HCEC 1CT (cell line): ENCODE results near the gene FRMPD2.
"Not testable (repeated sequence)": the region's sequence is repeated elsewhere in the genome, so short reads cannot be mapped to it uniquely, and the experiment has no call there.

Source experiments
- DNase-seq: peaks from one replicate; pipeline ENCODE4 v3.0.0-alpha.2; 2017

Gene FRMPD2

DNA sequence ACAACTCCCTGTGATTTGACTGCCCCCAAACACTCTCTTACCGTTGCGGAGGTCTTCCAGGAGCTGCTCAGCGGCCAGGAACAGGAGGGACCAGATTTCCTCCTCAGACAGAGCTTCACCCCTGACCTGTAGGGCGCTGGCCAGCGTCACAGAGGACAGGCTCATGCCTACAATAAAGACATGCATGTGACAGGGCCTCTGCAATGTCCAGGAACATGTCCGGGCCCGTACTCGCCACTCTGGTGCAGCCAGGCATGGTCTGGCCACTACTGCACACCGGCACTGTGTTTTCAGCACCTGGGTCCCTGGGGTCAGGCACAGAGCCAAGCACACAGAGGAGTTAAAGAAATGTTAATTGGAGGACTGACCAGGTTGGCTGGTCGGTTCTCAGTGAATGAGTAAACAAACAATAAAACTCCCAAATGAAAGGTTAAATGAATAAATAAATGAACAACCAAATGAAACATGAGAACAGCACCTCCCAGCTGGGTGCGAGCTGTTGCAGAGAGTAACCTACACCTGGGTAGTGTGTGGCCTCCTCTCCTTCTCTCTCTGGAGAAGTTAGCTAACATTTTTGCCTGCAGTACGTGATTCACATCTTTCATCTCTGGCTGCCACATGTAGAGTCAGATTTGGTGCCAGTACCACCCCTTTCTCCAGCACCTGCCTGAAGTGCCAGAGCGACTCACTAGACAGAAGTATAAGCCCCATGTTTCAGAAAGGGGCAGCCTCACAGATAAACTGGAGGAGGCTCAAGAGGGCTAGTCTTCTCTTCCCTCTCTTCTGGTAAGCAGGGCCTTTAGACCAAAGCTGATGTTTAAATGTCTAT lies 22.8 kb downstream of the FRMPD2 start:
- no peak for DNase-seq

DNA sequence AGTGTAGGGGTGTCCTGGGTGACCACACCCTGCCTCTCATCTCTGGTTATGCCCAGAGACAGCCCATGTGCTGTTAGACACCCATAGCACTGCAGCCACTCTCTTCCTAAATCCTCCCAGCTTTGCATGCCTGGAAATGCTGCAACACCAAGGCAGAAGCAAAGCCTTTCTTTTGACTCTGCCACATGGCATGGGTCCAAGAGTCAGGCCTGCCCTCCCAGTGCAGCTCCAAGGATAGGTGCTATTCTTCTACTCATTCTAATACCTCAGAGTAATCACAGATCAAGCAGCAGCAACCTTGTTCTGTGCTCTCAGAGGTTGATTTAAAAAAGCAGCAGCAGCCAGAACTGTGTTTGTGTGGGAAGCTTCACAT lies 23.4 kb downstream of the FRMPD2 start:
- DNase-seq = no peak

DNA sequence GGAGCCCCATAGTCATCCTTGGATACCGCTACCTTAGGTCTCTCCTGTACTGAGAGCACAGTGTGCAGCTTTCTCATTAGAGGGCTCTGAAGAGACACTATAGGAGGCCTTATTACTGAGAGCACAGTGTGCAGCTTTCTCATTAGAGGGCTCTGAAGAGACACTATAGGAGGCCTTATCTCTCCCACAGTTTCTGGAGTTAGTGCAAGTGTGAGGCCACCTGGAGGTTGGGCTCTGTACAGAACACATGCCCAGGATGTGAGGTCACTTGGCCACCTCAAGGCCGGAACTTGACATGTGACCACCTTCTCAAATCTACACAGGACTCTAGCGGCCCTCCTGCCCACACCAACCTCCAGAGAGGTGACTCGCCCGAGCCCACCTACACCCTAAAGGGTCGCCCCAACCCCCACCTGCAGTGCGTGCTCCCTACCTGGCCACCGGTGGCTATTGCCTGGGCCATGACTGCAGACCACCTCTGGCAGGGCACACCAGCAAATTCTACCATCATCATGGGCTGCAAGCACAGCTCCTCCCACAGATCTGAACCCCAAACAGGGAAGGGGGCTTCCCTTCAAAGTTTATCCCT lies 24.6 kb downstream of the FRMPD2 start:
- DNase-seq = no peak

DNA sequence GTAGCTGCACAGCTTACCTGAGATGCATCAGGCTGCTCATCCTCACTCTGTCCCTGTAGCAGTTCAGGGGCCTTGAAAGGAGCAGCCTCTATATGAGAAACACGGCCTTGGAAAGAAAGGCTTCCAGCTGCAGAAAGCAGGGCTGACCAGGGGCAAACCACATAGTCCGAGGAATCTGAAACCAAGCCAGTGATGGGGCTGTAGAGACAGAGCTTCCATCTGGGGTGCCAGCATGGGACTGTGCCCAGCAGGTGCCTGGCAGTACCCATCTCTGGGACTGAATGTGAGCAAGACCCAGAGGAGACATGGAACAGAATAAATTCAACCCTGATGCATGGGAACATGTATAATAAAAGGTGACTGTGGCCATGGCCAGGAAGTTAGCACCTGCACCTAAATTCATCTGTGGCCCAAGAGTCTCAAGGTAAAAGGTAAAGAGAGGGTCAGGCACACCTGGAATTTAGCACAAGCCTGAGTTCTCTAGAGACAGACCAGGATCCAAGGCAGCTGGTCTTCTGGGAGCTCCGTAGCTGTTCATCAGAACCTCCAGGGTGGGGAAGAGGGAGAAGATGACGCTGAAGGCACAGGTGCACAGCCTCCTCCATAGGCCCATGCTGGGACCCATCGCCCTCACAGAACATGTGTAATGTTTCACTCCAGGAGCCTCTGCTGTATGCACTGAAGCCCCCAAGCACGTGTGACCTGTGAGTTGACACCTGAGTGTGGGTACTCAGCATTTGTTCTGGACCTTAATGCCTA lies 25.3 kb downstream of the FRMPD2 start:
- no peak for DNase-seq

DNA sequence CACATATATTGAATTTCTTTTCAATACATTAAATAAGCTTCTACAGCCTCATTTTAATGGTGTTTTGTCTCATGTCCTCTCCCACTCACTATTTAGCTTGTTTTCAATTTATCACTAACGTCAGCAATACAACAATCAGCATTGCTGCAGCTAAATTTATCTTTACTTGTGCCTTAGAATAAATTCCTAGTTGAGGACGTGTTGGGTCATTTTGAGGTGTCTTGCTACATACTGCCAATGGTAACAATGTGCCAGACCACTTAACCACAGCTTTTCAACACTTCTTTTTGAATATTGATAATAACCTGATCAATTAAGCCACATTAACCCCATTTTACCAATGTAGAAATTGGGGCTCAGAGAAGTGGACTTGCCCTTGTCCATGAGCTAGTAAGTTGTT lies 26.0 kb downstream of the FRMPD2 start:
- no peak for DNase-seq

DNA sequence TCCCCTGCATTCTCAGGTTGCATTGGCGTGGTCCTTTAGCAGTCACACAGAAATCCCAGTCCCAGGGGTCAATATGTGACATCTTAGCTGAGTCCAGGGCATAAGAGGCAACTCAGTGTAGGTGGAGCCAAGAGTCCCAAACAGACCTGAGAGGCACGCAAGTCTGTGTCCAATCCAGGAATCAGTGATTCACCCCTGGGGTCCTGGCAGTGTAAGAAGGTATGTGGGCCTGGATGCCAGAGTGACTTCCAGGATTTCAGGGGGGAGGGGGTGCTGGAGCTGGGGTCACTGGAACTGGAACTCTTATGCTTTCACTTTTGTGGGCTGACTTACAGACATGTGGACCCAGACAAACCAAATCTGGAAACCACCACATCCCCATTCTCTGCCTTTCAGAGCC lies 26.8 kb downstream of the FRMPD2 start:
- DNase-seq = no peak

DNA sequence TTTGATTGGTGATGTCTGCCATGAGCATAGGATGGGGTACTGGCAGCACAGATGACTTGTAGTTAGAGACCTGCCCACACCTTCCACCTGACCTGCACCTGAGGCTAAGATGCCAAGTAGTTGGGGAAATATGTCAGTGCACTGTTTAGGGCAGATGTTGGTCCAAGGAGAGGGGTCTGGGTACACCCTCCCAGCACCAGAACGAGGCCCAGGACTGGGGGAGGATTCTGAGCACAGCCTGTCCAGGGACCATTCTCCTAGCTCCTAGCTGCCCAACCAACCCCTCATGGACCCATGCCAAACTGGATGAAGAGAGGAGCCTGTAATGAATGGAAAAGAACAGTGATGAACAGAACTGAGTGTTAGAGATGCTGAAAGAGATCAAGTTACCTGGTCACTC lies 28.0 kb downstream of the FRMPD2 start:
- DNase-seq = no peak

DNA sequence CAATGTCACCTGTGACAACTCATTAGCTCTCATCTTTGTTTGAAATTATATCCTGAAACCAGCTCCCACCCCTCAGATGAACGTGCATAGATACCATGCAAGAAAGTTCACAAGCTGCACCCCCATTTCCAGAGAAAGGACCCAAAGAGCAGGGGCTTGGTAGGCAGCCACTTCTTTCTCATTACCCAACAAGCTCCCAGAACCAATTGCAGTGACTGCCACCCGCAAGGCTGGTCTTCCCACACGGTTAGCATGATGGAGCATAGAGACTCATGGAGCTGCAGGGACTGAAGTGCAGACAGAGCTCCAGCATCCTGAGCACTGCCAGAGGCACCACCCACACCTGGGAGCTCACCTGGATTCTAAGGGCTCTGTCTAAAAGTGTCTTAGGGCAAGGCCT lies 28.5 kb downstream of the FRMPD2 start:
- DNase-seq = no peak

DNA sequence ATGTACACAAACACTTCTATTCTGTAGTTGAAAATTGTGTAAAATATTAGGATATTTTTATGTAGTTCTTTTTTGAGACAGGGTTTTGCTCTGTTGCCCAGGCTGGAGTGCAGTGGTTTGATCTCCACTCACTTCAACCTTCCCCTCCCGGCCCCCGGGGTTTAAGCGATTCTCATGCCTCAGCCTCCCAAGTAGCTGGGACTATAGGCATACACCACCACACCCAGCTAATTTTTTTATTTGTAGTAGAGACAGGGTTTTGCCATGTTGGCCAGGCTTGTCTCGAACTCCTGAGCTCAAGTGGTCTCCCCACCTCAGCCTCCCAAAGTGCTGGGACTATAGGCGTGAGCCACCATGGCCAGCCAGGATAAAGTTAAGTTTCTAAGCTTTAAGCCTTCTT lies 30.6 kb downstream of the FRMPD2 start:
- not testable (repeated sequence) for DNase-seq

DNA sequence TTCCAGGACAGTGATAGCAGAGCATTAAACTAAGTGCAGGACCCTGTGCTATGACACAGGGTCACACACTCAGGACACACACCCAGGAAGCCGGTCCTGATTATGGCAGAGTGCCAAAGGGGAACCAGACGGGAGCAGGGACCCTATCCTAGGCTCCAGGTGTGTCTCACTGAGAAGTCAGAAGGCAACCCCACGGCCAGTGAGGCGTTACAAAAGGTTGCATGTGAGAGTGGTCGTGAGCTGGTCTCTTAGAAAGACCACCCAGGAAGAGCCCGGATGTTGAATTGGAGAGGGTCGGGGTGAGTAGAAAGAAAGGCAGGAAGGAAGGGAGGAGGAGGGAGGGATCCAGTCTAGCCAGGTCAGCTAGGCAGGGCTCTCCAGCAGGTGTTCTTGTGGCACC lies 31.0 kb downstream of the FRMPD2 start:
- no peak for DNase-seq

DNA sequence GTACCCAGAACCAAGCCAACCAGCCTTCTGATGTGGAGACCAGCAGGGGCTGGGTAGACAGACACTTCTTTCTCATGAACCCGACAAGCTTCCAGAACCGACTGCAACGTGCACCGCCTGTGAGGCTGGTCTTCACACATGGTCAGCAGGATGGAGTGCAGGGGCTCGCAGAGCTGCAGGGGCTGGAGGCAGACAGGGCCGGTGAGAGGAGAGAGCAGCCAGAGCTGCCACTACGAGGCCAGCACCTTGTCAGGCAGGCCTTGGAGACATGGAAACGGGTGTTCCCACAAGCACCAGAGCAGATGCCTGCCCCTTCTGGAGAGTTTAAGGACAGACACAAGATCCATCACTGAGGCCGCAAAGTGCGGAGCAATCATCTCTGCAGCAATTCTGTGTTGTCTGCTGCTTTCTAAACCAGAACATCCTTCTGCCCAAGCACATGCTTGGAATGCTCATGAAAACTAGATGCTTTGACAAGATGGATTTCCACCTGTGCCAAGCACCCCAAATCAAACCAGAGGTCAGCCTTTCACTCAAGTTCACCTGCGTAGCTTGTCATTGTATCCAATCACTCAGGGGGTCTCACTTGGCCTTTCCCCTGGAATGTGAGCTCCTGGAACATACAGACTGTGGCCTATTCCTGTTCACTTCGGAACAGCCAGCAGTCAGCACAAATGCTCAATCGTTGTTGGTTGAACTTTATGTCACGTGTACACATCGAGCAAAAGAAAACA lies 32.2 kb downstream of the FRMPD2 start:
- DNase-seq = no peak

DNA sequence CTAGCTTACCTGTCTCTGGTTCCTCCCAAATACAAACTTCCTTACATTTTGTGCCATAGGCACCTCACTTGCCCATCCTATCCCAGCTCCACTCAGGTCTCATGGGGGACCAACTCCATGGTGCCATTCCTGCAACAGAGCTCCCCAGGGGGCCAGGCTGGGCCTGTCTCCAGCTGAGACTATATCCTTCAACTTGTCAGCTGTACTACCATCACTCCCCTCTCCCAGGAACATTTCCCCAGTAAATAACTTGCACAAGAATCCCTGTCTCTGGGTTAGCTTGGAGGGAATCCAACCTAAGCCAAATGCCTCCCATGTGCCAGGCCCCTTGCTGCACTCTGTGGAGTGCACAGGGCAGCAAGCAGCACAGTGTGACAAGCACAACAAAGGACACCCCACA lies 33.2 kb downstream of the FRMPD2 start:
- DNase-seq = no peak

DNA sequence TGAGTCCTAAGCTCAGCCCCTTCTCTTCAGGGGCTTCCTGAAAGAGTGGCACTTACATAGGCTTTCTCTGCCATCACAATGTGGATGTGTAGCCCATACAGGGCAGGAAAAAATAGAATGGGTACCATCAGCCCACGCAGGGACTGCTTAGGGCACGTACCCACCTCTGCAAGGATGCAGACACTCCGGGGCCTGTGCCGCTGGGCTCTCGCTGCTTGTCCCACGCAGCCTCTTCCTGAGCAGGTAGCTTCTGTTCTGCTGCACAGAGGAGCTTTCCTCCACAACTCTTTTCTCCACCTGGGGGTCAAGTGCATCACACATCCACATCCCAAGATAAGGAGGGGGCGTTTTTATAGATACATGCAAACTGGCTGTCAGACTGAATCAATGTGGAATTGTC lies 34.3 kb downstream of the FRMPD2 start:
- DNase-seq = no peak

DNA sequence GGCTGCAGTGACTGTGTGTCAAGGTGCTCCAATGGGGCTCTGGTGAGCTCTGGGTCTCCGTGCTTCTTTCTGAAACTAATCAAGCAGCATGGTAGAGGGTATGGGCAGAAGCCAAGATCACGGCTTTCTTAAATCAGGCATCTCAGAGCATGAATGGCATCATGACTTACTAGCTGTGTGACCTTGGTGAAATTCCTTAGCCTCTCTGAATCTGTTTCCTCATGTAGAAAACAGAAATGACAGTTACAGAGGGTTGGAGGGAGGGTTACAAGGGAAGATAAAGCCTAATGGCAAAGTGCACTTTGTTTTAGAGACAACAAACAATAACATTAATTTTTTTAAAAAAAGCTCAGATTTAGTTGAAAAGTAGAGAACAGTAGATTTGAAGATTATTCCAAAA lies 34.9 kb downstream of the FRMPD2 start:
- DNase-seq = no peak

DNA sequence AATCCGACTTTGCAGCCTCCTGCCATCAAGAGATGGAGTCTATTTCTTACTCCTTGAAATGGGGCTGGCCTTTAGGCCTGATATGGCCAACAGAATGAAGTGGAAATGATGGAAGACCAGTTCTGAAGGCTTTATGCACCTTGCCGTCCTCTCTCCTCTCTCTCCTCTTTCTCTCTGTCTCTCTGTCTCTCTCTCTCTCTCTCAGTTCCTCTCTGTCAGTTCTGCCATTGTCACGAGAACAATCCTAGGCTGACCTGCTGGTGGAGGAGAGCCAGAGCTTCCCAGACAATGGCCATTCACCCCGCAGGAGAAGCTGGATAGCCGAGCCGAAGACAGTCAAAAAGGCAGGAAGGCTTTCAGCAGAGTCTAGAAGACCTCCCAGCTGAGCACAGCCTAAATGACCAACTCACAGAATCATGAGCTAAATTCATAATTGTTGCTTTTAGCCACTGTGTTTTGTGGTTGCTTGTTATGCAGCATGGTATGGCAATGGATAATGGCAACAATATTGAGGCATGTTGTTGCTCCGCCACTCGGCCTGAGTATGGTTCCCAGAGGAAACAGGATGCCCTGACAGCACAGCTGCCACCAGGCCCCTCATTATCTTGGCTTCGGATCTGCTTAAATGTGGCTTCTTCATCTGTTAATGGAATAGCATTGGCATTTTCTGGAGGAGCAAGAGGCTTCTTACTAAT lies 35.5 kb downstream of the FRMPD2 start:
- no peak for DNase-seq

DNA sequence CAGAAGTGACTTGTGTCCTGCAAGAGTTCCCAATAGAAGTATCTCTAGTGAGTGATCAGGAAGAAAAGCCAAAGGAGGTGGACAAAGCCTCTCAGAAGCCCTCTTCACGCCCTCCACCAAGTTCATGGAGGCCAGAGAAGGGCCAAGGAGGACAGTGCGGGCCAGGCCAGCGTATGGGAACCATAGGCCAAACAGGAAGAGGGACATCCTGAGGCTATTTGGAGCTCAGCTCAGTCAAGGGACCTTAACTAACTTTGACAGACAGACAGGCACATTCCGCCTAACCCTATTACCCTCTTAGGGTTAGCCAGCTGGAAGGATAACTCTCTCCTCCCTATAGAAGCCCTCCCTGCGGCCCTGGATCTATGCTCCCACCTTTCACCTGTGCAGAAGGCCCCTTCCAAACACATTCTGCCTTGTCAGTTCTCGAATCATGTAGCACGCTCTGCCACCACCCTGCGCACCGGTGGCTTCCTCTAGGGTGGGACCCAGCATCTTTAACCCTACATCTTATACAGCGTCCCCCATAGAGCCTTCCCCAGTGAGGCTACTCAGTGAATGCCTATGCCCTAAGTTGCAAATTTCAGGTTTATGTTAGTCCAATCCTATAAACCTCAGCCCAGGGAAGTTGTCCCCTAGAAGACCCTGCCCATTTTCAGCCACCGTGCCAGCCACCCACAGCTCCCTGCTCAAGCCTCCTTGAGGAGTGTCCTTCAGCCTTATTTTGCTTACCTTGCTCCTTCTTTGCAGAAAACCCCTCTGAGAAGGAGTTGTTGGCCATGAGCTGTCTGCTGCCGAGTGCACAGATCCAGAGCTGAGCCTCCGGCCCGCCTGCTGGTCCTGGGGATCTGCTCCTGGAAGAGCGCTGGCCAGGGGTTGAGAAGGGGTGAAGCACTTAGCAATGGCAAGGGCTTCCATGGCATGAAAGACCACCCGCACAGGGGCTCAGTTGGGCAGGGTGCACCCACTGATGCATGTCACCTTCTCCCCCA lies 36.9 kb downstream of the FRMPD2 start:
- DNase-seq = no peak

DNA sequence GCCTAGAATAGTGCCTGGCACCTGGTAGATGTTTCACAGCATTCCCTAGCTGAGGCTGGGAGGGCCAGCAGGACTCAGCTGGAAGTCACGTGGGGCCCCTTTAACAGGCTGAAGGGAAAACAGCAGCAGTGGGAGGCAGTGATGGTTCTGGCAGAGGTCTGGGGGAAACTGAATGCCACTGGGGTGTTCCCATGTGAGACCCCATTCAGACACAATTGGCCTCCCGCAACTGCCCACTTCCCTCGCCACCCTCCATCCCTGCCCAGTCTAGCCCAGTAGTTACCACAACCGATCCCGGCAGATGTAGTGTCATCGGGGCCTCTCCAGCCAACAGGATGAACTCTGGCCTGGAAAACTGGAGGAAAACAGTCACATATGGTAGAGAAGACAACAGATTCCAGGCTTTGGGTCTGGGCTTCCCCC lies 38.3 kb downstream of the FRMPD2 start:
- DNase-seq = no peak

DNA sequence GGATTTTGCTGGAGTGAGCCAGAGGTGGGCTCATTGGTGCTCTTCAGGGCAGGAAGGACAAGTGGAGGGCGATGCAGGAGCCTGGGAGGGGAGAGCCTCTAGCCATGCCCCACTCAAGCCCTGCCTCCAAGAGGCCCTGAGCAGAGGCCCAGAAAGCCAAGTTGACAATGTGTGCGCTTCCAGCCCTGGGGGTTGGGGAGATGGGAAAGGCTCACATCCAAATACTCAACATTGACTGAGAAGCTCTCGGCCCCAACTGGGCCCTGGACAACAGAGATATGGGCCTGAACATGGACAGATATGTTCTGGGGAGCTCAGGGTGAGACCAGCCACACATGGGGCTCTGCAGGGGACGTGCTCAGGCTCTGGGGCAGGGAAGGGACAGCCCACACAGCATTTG lies 39.0 kb downstream of the FRMPD2 start:
- no peak for DNase-seq

DNA sequence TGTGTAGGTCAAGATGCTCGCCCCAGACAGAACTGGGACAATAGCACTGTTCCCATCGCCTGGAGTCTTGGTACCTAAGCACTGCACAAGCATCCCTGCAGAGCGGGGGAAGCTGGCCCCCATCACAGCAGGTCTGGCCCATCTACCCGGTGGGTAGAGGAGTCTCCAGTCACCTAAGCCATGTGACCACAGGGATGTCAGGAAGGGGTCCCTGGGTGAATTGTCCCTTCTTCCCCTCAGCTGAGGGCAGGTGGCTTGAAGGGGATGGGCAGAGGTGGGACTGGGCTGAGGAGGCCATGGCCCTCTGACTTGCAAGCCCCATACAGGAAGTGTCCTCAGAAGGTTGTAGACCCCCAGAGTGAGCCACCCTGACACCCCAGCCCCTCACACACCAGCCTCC lies 39.7 kb downstream of the FRMPD2 start:
- DNase-seq = no peak

DNA sequence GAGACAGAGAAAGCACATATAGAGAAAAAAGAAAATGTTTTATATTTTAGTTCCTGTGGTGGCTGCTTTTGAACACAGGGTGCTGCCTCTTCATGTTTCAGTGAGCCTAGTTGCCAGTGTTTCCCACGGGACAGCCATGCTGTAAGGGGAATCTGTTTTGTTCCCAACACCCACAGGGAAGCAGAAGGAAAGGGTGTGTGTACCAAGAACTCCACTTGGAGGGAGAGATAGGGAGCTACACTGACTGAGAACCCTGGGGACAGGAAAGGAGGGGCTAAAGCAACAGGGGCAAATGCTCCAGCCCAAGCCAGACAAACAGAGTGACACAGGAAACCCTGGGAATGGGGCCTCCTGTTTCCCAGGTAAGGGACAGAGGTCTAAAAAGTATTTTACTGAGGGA lies 40.2 kb downstream of the FRMPD2 start:
- DNase-seq = no peak

DNA sequence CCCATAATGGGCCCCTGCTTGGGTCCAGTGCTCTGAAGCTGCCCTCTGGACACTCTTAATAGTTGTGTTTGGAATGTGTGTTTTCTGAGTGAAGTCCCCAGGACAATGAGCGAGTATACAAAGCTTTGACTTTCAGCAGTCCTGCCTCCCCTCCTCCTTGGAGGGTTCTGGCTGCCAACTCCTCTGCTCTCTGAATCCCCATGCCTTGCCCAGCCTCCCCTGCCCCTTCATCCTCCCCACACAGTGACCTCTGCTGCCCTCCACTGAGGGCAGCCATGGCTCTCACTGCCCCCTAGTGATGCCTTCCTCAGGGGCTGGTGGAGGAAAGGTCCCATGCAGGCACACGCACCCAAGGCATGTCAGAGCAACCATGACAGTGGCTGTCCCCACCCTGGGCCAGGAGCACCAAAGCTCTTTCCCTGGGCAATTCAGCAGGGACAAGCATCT lies 40.9 kb downstream of the FRMPD2 start:
- no peak for DNase-seq
